ENCODE data around the gene LHFPL5.

Gene LHFPL5

GRCh38 chr6:35794536-35795452 is 10.4 kb upstream of the LHFPL5 start:
- no peak for DNase-seq

- no peak for DNase-seq
Observed at GRCh38 chr6:35795453-35796071, 9.6 kb upstream of the LHFPL5 start.

GRCh38 chr6:35796236-35796635 is 8.9 kb upstream of the LHFPL5 start:
- no peak for DNase-seq

- no peak for DNase-seq
Observed at GRCh38 chr6:35797837-35798526, 7.2 kb upstream of the LHFPL5 start.

GRCh38 chr6:35798706-35799105 is 6.4 kb upstream of the LHFPL5 start:
- DNase-seq = no peak

- no peak for DNase-seq
Observed at GRCh38 chr6:35801148-35801547, 4.0 kb upstream of the LHFPL5 start.

GRCh38 chr6:35808688-35809087 is 3.5 kb downstream of the LHFPL5 start:
- no peak for DNase-seq

GRCh38 chr6:35809809-35810208 is 4.7 kb downstream of the LHFPL5 start:
- DNase-seq = no peak

GRCh38 chr6:35810971-35811698 is 6.0 kb downstream of the LHFPL5 start:
- DNase-seq = no peak

- no peak for DNase-seq
Observed at GRCh38 chr6:35811699-35811995, 6.5 kb downstream of the LHFPL5 start.

- DNase-seq = no peak
Observed at GRCh38 chr6:35817515-35817914, 12.4 kb downstream of the LHFPL5 start.

- DNase-seq = no peak
Observed at GRCh38 chr6:35823601-35824000, 18.4 kb downstream of the LHFPL5 start.

GRCh38 chr6:35824552-35825192 is 19.5 kb downstream of the LHFPL5 start:
- no peak for DNase-seq

GRCh38 chr6:35829306-35829705 is 24.2 kb downstream of the LHFPL5 start:
- DNase-seq = no peak

- DNase-seq = no peak
Observed at GRCh38 chr6:35831257-35832007, 26.3 kb downstream of the LHFPL5 start.

- no peak for DNase-seq
Observed at GRCh38 chr6:35833536-35833935, 28.4 kb downstream of the LHFPL5 start.

- DNase-seq = no peak
Observed at GRCh38 chr6:35839019-35839418, 33.9 kb downstream of the LHFPL5 start.

- no peak for DNase-seq
Observed at GRCh38 chr6:35842381-35842780, 37.2 kb downstream of the LHFPL5 start.

- DNase-seq = no peak
Observed at GRCh38 chr6:35844290-35844689, 39.1 kb downstream of the LHFPL5 start.

GRCh38 chr6:35850208-35850607 is 45.1 kb downstream of the LHFPL5 start:
- DNase-seq = no peak

GRCh38 chr6:35852994-35853393 is 47.8 kb downstream of the LHFPL5 start:
- no peak for DNase-seq

GRCh38 chr6:35856250-35856649 is 51.1 kb downstream of the LHFPL5 start:
- no peak for DNase-seq

All from amniotic stem cell (primary cell).